HG03457 (cell line): ENCODE measurements around the gene SIT1.

ENCODE experiments used
- ATAC-seq: cut with Tn5 transposase; IDR thresholded peaks from one replicate; pipeline ENCODE4 v1.9.1; 2021; ENCODE audit warnings: moderate number of reproducible peaks; ENCODE audit not compliant: unreplicated experiment

SIT1 gene

GRCh38 chr9:35650341-35651158, at the start of gene SIT1:
Gene SIT1, minus strand, starts transcription at chr9:35650931. Its CDS starts 78 bp downstream, at chr9:35650853.
- ATAC-seq = no peak

- ATAC-seq = no peak
Measured at GRCh38 chr9:35700031-35700430, 49.3 kb upstream of the SIT1 start.

GRCh38 chr9:35698231-35698630, 47.5 kb upstream of the SIT1 start:
- ATAC-seq = no peak

- no peak for ATAC-seq
Measured at GRCh38 chr9:35697486-35697885, 46.8 kb upstream of the SIT1 start.

GRCh38 chr9:35696520-35697215, 45.9 kb upstream of the SIT1 start:
- no peak for ATAC-seq

GRCh38 chr9:35695943-35696401, 45.2 kb upstream of the SIT1 start:
- ATAC-seq = no peak

- ATAC-seq = no peak
Measured at GRCh38 chr9:35691757-35692301, 41.1 kb upstream of the SIT1 start.

GRCh38 chr9:35691334-35691650, 40.6 kb upstream of the SIT1 start:
- no peak for ATAC-seq

GRCh38 chr9:35690614-35691333, 40.0 kb upstream of the SIT1 start:
- ATAC-seq = no peak

- no peak for ATAC-seq
Measured at GRCh38 chr9:35690294-35690613, 39.5 kb upstream of the SIT1 start.

GRCh38 chr9:35689542-35690293, 39.0 kb upstream of the SIT1 start, which contains the start of gene TPM2:
Gene TPM2, minus strand, starts transcription at chr9:35689925. Its CDS starts 108 bp downstream, at chr9:35689817.
- no peak for ATAC-seq

GRCh38 chr9:35688558-35689541, 38.1 kb upstream of the SIT1 start:
- ATAC-seq = no peak

- ATAC-seq = no peak
Measured at GRCh38 chr9:35687972-35688557, 37.3 kb upstream of the SIT1 start.

- ATAC-seq = no peak
Measured at GRCh38 chr9:35687306-35687705, 36.6 kb upstream of the SIT1 start.

- ATAC-seq = no peak
Measured at GRCh38 chr9:35686222-35687203, 35.8 kb upstream of the SIT1 start.

- no peak for ATAC-seq
Measured at GRCh38 chr9:35685506-35685905, 34.8 kb upstream of the SIT1 start.

GRCh38 chr9:35684921-35685320, 34.2 kb upstream of the SIT1 start:
- ATAC-seq = no peak

GRCh38 chr9:35683323-35683722, 32.6 kb upstream of the SIT1 start:
- no peak for ATAC-seq
